Kidney (tissue), 14 donors: ENCODE measurements around the gene KIAA1755. TPM values are rescaled to one million over a fixed set of nuclear protein-coding genes. Genes with fewer than 3 reads are reported as not detected.

ENCODE experiments used
- DNase-seq, 5 donors: peaks; one replicate each; pipeline ENCODE4 v3.0.0-alpha.2; 2013 to 2020
- FAIRE-seq: peaks from 2 replicates; lab custom pipeline; 2012; peaks lifted over from hg19 to GRCh38; lab: Jason Lieb, UNC
- H3K27ac ChIP-seq, 2 donors: one replicate each; pipeline ENCODE4 v1.7.0; 2013; ENCODE audit warnings: low read depth in 2 of 2, low read length in 2 of 2, inconsistent platforms in 1 of 2
- H3K27me3 ChIP-seq: one replicate; pipeline ENCODE4 v1.7.1; 2013; ENCODE audit warnings: low read length, inconsistent platforms; ENCODE audit not compliant: control insufficient read depth, insufficient read depth
- H3K36me3 ChIP-seq, 3 donors: one replicate each; pipeline versions ENCODE4 v1.7.0 to v1.7.1; 2013; ENCODE audit warnings: low read length in 3 of 3, control low read depth in 1 of 3, inconsistent platforms in 1 of 3; ENCODE audit not compliant: insufficient read depth in 3 of 3, control insufficient read depth in 2 of 3
- H3K4me1 ChIP-seq, 3 donors: one replicate each; pipeline versions ENCODE4 v1.7.0 to v1.7.1; 2013; ENCODE audit warnings: low read length in 3 of 3, inconsistent platforms in 1 of 3, low read depth in 1 of 3; ENCODE audit not compliant: control insufficient read depth in 2 of 3, insufficient read depth in 2 of 3
- H3K4me3 ChIP-seq, 3 donors: one replicate each; pipeline versions ENCODE4 v1.7.0 to v1.8.1; 2013; ENCODE audit warnings: low read length in 3 of 3, control low read depth in 1 of 3, inconsistent platforms in 1 of 3
- H3K9ac ChIP-seq, 3 donors: one replicate each; pipeline versions ENCODE4 v1.7.0 to v1.7.1; 2013; ENCODE audit warnings: low read length in 3 of 3, control low read depth in 1 of 3, inconsistent platforms in 1 of 3
- H3K9me3 ChIP-seq, 3 donors: one replicate each; pipeline versions ENCODE4 v1.7.0 to v1.7.1; 2013; ENCODE audit warnings: low read length in 3 of 3, control low read depth in 1 of 3, inconsistent platforms in 1 of 3; ENCODE audit not compliant: control insufficient read depth in 2 of 3, insufficient read depth in 1 of 3
- intact Hi-C: fragments of 100-400 bp; cut with DNase I; formaldehyde crosslinking; loops from one replicate; pipeline ENCODE4 v1.11.1; 2022
- polyA plus RNA-seq: library from polyadenylated mRNA; stranded (reverse); fragments of 350-450 nt; fragmentation: Illumina TruSeq; extraction: RNeasy Lipid Tissue Mini Kit (QIAGEN cat#74804); gene quantifications from one replicate; pipeline ENCODE4 v1.2.3, GENCODE V29; 2014; ENCODE audit warnings: low read depth, low replicate concordance; ENCODE audit not compliant: insufficient read depth
- total RNA-seq: library from RNA; stranded (reverse); fragmentation: NEBNext Ultra II Directional; extraction: Animal tissue kit (Norgen Biotek cat#: 25700); gene quantifications from one replicate; pipeline ENCODE4 v1.2.1, GENCODE V29; 2021
- TF ChIP-seq, protein P1 (sequence below): IDR thresholded peaks from 3 replicates; pipeline ENCODE4 v1.5.1; 2012; ENCODE audit warnings: mild to moderate bottlenecking, moderate library complexity, borderline replicate concordance; ENCODE audit not compliant: insufficient read depth; ENCODE audit errors: extremely low read depth
- donor health status: control.
- donor health status: control.
- donor health status: control.
- donor health status: control.
- donor health status: control.
- donor health status: DM: yes; HTN: yes; CAD: no.
- donor health status: Normal renal cell carcinoma (clear cell type).

The KIAA1755 gene
- total and polyA plus RNA-seq, 2 donors from 2014 or later: 1.5 to 5.1 TPM

DNA sequence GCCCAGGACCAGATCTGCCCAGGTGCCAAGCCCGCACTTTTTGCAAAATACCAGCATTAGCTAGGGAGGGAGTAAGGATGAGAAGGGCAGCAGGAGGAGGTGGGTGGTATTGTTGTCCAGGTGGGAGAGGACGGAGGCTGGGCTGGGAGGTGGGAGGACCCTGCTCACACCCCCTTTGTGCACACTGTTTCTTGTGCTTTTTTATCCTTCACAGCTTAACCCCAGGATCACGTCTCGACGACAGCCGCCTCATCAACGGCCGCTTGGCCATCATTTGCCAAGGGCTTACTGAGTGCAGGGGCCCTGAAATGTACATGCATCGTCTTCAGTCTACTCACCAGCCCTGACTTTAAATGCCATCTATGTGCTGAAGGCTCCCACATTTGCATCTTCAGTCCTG is 83.3 kb downstream of the KIAA1755 start:
- H3K4me3 ChIP-seq: no peak overlapping the region

DNA sequence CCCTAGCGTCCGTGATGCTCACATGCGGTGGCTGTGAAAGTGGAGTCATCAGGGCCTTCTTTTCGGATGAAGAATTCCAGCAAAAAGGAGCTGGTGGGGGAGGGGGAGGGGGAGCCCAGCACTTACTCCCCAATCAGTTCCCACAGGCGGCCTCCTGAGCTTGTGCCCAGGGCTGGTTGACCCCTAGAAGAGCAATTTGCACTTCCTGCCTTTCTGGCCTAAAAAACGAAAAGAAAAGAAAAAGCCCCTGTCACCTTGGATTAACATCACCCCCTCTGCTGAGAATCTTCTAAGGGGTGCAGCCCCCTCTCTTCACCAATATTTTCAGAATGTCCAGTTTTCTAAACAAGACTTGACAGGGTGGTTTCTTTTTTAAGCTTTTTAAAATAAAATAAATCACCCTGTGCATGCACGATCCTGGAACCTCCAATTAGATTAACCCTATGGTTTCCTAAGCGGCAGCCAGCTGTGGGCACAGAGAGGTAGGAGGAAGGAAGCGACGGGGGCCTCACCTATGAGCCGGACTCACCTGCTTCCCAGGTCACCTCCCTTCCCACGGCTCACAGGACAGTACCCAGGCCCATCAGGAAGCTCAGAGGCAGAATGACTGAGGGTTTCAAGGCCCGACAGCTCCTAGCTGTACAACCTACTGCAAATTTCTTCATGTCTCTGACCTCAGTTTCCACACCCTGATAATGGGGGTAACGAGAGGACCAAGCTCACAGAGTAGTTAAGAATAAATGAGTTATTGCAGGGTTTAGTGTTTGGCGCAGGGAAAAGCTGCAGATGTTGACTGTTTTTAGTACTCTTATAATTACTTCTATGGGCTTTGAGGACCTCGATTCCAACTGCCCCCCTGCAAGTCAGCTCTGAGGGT is 85.0 kb downstream of the KIAA1755 start:
- Histone ChIP-seq H3K27me3 (no peaks in the 10 kb centered on the region), H3K36me3 (no peaks in the 10 kb centered on the region), H3K9me3 (no peaks in the 10 kb centered on the region), H3K9ac (no peak overlapping the region), H3K4me3 (no peak overlapping the region), H3K27ac (no peak overlapping the region), H3K4me1 (no peaks in the 10 kb centered on the region)
- peak in 3 of 5 donors; percentile 41 to 62 (median 48) for DNase-seq
- no peak for FAIRE-seq
- TF ChIP-seq, protein P1, sequence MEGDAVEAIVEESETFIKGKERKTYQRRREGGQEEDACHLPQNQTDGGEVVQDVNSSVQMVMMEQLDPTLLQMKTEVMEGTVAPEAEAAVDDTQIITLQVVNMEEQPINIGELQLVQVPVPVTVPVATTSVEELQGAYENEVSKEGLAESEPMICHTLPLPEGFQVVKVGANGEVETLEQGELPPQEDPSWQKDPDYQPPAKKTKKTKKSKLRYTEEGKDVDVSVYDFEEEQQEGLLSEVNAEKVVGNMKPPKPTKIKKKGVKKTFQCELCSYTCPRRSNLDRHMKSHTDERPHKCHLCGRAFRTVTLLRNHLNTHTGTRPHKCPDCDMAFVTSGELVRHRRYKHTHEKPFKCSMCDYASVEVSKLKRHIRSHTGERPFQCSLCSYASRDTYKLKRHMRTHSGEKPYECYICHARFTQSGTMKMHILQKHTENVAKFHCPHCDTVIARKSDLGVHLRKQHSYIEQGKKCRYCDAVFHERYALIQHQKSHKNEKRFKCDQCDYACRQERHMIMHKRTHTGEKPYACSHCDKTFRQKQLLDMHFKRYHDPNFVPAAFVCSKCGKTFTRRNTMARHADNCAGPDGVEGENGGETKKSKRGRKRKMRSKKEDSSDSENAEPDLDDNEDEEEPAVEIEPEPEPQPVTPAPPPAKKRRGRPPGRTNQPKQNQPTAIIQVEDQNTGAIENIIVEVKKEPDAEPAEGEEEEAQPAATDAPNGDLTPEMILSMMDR: no peak
- intact Hi-C loops: no loop called here

More for the DNA sequence above, 83.3 kb downstream of the KIAA1755 start:
- H3K9ac ChIP-seq: no peak overlapping the region
- intact Hi-C loops: no loop called here
- H3K4me1 ChIP-seq: no peaks in the 10 kb centered on the region
- FAIRE-seq: no peak
- no peak overlapping the region for H3K27ac ChIP-seq
- DNase-seq: peak in 1 of 5 donors; percentile 33
- H3K36me3 ChIP-seq: no peaks in the 10 kb centered on the region
- H3K27me3 ChIP-seq: no peaks in the 10 kb centered on the region
- H3K9me3 ChIP-seq: peaks cover 0 to under 1% (median 0%) of the 10 kb centered on the region in 3 donors
- TF ChIP-seq, protein P1: no peak

DNA sequence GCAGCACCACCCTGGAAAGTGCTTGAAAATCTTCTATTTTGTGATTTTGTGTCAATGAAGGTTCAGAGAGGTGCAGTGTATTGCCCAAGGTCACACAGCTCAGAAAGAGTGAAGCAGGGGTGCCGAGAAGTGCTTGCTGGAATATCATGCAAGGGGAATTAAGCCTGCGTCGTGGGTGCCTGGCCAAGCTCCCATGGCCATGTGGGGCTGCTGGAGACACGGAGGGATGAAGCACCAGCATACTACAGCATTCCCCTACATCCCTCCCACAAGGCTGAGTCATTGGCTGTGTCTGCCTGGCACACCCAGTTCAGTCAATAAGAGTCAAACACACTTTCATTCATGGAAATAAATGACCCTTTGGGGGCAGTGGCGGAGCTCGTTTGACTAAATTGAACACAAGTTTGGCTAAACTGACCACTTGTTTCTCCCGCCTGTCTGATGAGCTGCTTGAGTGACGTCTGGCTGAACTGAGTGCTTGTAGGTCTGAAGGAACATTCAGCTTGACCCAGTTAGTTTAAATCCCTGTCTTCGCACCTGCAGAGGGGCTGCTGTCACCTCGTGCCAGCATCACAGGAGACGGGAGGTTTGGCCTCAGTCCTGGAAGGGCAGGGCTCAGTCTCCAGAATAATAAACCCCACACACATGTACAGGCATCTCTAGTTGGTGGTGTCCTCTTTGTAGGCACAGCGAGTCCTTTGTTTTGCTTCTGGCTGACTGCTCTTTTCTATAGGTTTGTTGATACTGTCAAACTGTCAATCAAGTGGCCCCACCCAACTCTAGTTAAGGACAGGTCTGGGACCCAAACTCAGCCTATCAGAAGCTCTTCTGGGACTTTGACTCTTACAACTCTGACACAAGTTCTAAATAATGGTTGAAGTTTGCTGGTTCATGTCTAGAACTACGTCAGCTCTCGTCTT is 87.0 kb downstream of the KIAA1755 start:
- Histone ChIP-seq H3K36me3 (no peaks in the 10 kb centered on the region), H3K4me3 (no peak overlapping the region), H3K27ac (no peak overlapping the region), H3K9me3 (no peaks in the 10 kb centered on the region), H3K27me3 (no peaks in the 10 kb centered on the region), H3K4me1 (peaks cover 0 to 5% (median 0%) of the 10 kb centered on the region in 3 donors), H3K9ac (no peak overlapping the region)
- DNase-seq (no peak), FAIRE-seq (no peak)
- intact Hi-C loops: no loop called here
- TF ChIP-seq, protein P1: no peak
